H1 (cell line): ENCODE data around the gene CALHM3. TPM values are rescaled to one million over a fixed set of nuclear protein-coding genes. Genes with fewer than 3 reads are reported as not detected.

ENCODE experiments used
- CTBP2 ChIP-seq: IDR thresholded peaks from 2 replicates; pipeline ENCODE4 v1.7.0; 2011; ENCODE audit warnings: borderline replicate concordance, mild to moderate bottlenecking, moderate library complexity, mixed read lengths, low read length; ENCODE audit not compliant: insufficient read depth, insufficient read length
- KDM5A ChIP-seq: fragments of 200-600 bp; IDR thresholded peaks from 2 replicates; pipeline ENCODE4 v1.7.1; 2012; ENCODE audit warnings: mild to moderate bottlenecking, low read length, inconsistent platforms, mixed read lengths
- polyA plus RNA-seq, 7 experiments: library from polyadenylated mRNA; depleted of rRNA in 3 of 7; stranded (reverse) in 5 of 7; unstranded in 2 of 7; fragments of >200 nt in 5 of 7; fragments of 200-250 nt in 2 of 7; gene quantifications; 1 replicate in 5 of 7; 2 replicates in 1 of 7; 4 replicates in 1 of 7; pipeline versions ENCODE4 v1.2.1 to v1.2.3, GENCODE V29; 2011 to 2013; ENCODE audit warnings: missing spikeins in 2 of 7, mixed read lengths in 2 of 7
- total RNA-seq: library from RNA; stranded (reverse); fragmentation: NEBNext Ultra II Directional; extraction: Animal tissue kit (Norgen Biotek cat#: 25700); gene quantifications from 2 replicates; pipeline ENCODE4 v1.2.1, GENCODE V29; 2021
- TF ChIP-seq, protein P1 (sequence below), 3 experiments: IDR thresholded peaks; 1 replicate in 2 of 3; 2 replicates in 1 of 3; pipeline versions ENCODE4 v1.5.1 to v1.6.1; 2011; ENCODE audit warnings: low read length in 3 of 3, mild to moderate bottlenecking in 3 of 3, inconsistent platforms in 2 of 3, low read depth in 1 of 3, moderate library complexity in 1 of 3; ENCODE audit not compliant: insufficient read depth in 1 of 3; ENCODE audit errors: control extremely low read depth in 1 of 3
- TF ChIP-seq, protein P2 (sequence below): IDR thresholded peaks from 2 replicates; pipeline ENCODE4 v1.6.1; 2012; ENCODE audit warnings: inconsistent platforms

CALHM3 gene
- total and polyA plus RNA-seq, 2 of the 8 experiments (the other 6 are each of a cell fraction or from before 2014, with no cell fraction given), result 0.17 to 0.60 TPM

DNA sequence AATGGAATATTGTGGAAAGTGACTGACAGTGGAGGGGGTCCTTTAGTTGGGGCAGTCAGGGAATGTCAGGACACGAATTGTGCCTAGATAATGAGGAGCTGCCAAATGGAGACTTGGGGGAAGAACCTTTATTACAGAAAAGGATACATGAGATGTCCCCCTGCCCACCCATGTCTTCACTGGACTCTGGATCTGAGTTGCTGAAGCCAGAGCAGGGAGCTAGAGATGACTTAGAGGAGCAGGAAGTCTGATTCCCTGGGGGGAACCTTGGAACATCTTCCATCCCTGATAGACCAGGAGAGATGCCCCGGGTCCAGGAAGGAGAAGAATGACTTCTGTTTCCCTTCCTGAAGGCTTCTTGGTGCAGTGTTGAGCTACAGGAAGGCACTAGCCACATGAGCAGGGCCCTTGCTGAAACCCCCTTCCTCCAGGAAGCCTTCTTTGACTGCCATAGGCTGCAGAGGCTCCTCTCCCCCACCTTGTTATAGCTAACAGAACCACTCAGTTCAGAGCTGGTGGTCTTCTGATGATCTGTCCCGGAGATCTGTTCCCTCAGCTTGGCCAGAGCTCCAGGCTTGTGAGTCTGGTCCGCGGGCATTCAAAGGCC, 13.7 kb upstream of the CALHM3 start (continued):
- TF ChIP-seq, protein P1, sequence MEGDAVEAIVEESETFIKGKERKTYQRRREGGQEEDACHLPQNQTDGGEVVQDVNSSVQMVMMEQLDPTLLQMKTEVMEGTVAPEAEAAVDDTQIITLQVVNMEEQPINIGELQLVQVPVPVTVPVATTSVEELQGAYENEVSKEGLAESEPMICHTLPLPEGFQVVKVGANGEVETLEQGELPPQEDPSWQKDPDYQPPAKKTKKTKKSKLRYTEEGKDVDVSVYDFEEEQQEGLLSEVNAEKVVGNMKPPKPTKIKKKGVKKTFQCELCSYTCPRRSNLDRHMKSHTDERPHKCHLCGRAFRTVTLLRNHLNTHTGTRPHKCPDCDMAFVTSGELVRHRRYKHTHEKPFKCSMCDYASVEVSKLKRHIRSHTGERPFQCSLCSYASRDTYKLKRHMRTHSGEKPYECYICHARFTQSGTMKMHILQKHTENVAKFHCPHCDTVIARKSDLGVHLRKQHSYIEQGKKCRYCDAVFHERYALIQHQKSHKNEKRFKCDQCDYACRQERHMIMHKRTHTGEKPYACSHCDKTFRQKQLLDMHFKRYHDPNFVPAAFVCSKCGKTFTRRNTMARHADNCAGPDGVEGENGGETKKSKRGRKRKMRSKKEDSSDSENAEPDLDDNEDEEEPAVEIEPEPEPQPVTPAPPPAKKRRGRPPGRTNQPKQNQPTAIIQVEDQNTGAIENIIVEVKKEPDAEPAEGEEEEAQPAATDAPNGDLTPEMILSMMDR (IDR thresholded peaks at IDR 0.05; ENCODE audit: control extremely low read depth in 1 of 3, insufficient read depth in 1 of 3, low read depth in 1 of 3, low read length in 3 of 3), result no peak
- TF ChIP-seq, protein P2, sequence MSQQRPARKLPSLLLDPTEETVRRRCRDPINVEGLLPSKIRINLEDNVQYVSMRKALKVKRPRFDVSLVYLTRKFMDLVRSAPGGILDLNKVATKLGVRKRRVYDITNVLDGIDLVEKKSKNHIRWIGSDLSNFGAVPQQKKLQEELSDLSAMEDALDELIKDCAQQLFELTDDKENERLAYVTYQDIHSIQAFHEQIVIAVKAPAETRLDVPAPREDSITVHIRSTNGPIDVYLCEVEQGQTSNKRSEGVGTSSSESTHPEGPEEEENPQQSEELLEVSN, result no peak
- no peak for TF ChIP-seq KDM5A
- no peak for TF ChIP-seq CTBP2
